ENCODE data around the gene LYPD3. TPM values are rescaled to one million over a fixed set of nuclear protein-coding genes. Genes with fewer than 3 reads are reported as not detected.

Gene LYPD3
- total and polyA plus RNA-seq, 2 donors (not counting 3 experiments of a cell fraction or from before 2014, with no cell fraction given): 0.52 TPM; not detected in 1

DNA sequence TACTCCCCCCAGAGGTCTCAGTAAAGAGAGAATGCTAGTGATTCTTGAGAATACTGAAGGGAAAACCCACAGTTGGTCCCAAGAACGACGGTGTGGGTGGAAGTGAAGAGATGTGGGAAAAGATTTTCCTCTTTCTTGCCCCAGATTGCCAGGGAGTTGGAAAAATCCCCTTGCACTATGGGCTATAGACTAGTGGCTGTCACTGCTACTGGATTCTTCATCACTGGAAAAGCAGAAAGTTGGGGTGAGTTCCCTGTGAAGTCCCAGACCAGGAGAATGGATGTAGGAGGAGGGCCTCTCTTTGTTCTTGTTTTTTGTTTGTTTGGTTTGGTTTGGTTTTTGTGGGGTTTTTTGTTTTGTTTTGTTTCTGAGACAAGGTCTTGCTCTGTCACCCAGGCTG is 11.4 kb downstream of the LYPD3 start:
- no peak overlapping the region for H3K4me3 ChIP-seq (replicated peaks in 1 of 3; ENCODE audit: insufficient read depth in 1 of 3, low read depth in 1 of 3, low read length in 3 of 3)
- intact Hi-C loops (cut with micrococcal nuclease): no loop called here
- DNase-seq (ENCODE audit: low read depth, low spot score): no peak
- H3K4me1 ChIP-seq (ENCODE audit: control insufficient read depth, extremely low read depth, insufficient read depth, low read length): no peaks in the 10 kb centered on the region
- FAIRE-seq: no peak
- no peaks in the 10 kb centered on the region for H3K36me3 ChIP-seq (ENCODE audit: control insufficient read depth in 2 of 2, extremely low read depth in 1 of 2, insufficient read depth in 2 of 2, low read length in 2 of 2)
- no peaks in the 10 kb centered on the region for H3K27me3 ChIP-seq (ENCODE audit: control insufficient read depth in 2 of 2, insufficient read depth in 2 of 2, low read length in 2 of 2)
- TF ChIP-seq POLR2A (IDR thresholded peaks at IDR 0.05; ENCODE audit: low read depth, low read length) (no peak), MYC (IDR thresholded peaks at IDR 0.05; ENCODE audit: low read depth, low read length) (no peak)
- no peaks in the 10 kb centered on the region for H3K79me2 ChIP-seq (ENCODE audit: control insufficient read depth, insufficient read depth, low read length)
- H3K9me1 ChIP-seq (replicated peaks; ENCODE audit: control insufficient read depth, extremely low read depth, insufficient read depth, low read length): no peaks in the 10 kb centered on the region
- no peak overlapping the region for H3K9ac ChIP-seq (replicated peaks; ENCODE audit: extremely low read depth, insufficient read depth, low read length)
- BruUV-seq (replicated peaks): no TSS peak
- no peak overlapping the region for H3K27ac ChIP-seq (ENCODE audit: insufficient read depth, low read depth, low read length)
- no peak overlapping the region for H2AFZ ChIP-seq (ENCODE audit: low read depth, low read length)
- no peaks in the 10 kb centered on the region for H4K20me1 ChIP-seq (replicated peaks; ENCODE audit: control insufficient read depth, extremely low read depth, insufficient read depth, low read length)
- no peaks in the 10 kb centered on the region for H3K9me3 ChIP-seq (replicated peaks; ENCODE audit: control insufficient read depth, insufficient read depth, low read length)
- dilution Hi-C loops (cut with MboI; ENCODE audit: extremely low pct_ligation_motif_present, low sequenced_read_pairs): no loop called here
- no peak overlapping the region for H3K4me2 ChIP-seq (ENCODE audit: insufficient read depth, low read length)
- CTCF ChIA-PET: no interaction called here
- POLR2A ChIA-PET: no interaction called here

DNA sequence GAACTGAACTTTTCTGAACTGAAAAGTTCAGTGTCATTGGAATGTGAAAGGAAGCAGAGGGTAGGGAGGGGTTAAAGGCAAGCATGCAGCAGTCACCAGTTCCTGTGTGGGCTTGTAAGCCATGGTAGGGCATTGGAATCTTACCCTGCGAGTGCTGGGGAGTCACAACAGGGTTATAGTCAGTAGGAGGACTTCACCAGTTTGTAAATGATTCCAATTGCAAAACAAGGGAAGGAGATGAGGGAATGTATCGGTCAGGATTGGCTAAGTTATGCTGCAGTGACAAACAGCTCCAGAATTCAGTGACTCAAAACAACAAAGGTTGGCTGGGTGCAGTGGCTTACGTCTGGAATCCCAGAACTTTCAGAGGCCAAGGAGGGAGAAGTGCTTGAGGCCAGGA is 12.8 kb downstream of the LYPD3 start:
- Histone ChIP-seq H3K9me1 (replicated peaks; ENCODE audit: control insufficient read depth, extremely low read depth, insufficient read depth, low read length) (no peaks in the 10 kb centered on the region), H3K9ac (replicated peaks; ENCODE audit: extremely low read depth, insufficient read depth, low read length) (no peak overlapping the region), H3K36me3 (ENCODE audit: control insufficient read depth in 2 of 2, extremely low read depth in 1 of 2, insufficient read depth in 2 of 2, low read length in 2 of 2) (no peaks in the 10 kb centered on the region), H4K20me1 (replicated peaks; ENCODE audit: control insufficient read depth, extremely low read depth, insufficient read depth, low read length) (no peaks in the 10 kb centered on the region), H3K27ac (ENCODE audit: insufficient read depth, low read depth, low read length) (no peak overlapping the region), H3K4me3 (replicated peaks in 1 of 3; ENCODE audit: insufficient read depth in 1 of 3, low read depth in 1 of 3, low read length in 3 of 3) (no peak overlapping the region), H3K4me1 (ENCODE audit: control insufficient read depth, extremely low read depth, insufficient read depth, low read length) (no peaks in the 10 kb centered on the region), H3K27me3 (ENCODE audit: control insufficient read depth in 2 of 2, insufficient read depth in 2 of 2, low read length in 2 of 2) (no peaks in the 10 kb centered on the region), H2AFZ (ENCODE audit: low read depth, low read length) (no peak overlapping the region), H3K79me2 (ENCODE audit: control insufficient read depth, insufficient read depth, low read length) (no peaks in the 10 kb centered on the region), H3K4me2 (ENCODE audit: insufficient read depth, low read length) (no peak overlapping the region), H3K9me3 (replicated peaks; ENCODE audit: control insufficient read depth, insufficient read depth, low read length) (no peaks in the 10 kb centered on the region)
- CTCF ChIA-PET: no interaction called here
- no peak for TF ChIP-seq POLR2AphosphoS5 (IDR thresholded peaks at IDR 0.05; ENCODE audit: insufficient read depth, low read depth, low read length)
- dilution Hi-C loops (cut with MboI; ENCODE audit: extremely low pct_ligation_motif_present, low sequenced_read_pairs): no loop called here
- BruUV-seq (replicated peaks): no TSS peak
- POLR2A ChIA-PET: no interaction called here
- no peak for DNase-seq (ENCODE audit: low read depth, low spot score)
- no peak for FAIRE-seq
- intact Hi-C loops (cut with micrococcal nuclease): no loop called here

Data from endothelial cell of umbilical vein (primary cell).